Gastroesophageal sphincter (tissue), 4 donors: ENCODE data around the gene FAM161B. TPM values are rescaled to one million over a fixed set of nuclear protein-coding genes. Genes with fewer than 3 reads are reported as not detected.
A peak's percentile ranks its signal among the peaks of the same experiment; 100 is the strongest.

Experiments
- ATAC-seq: fragments of 150-250 bp; one replicate; pipeline ENCODE4 v1.9.1; 2016; ENCODE audit warnings: mild to moderate bottlenecking, moderate library complexity
- H3K27ac ChIP-seq, 4 donors: fragments of 200-600 bp; sonication (generic) in 3 of 4; 1 replicate in 3 of 4; 2 replicates in 1 of 4; pipeline ENCODE4 v1.5.1; 2016 to 2019
- H3K27me3 ChIP-seq: fragments of 200-600 bp; sonication (generic); one replicate; pipeline ENCODE4 v1.5.1; 2019
- H3K36me3 ChIP-seq, 2 donors: fragments of 200-600 bp; sonication (generic); one replicate each; pipeline ENCODE4 v1.5.1; 2019; ENCODE audit warnings: control low read depth in 1 of 2
- H3K4me1 ChIP-seq, 3 donors: fragments of 200-600 bp; sonication (generic); 1 replicate in 2 of 3; 2 replicates in 1 of 3; pipeline ENCODE4 v1.5.1; 2016 to 2019; ENCODE audit warnings: control low read depth in 2 of 3
- H3K4me3 ChIP-seq, 2 donors: fragments of 200-600 bp; sonication (generic); one replicate each; pipeline ENCODE4 v1.5.1; 2019; ENCODE audit warnings: mild to moderate bottlenecking in 1 of 2, moderate library complexity in 1 of 2
- H3K9me3 ChIP-seq, 3 donors: fragments of 200-600 bp; sonication (generic); one replicate each; pipeline ENCODE4 v1.5.1; 2017 to 2019; ENCODE audit warnings: control low read depth in 2 of 3
- EP300 ChIP-seq: sonication (generic); formaldehyde crosslinking; IDR thresholded peaks from one replicate; pipeline ENCODE4 v1.6.1; 2017; ENCODE audit warnings: antibody characterized with exemption, mild to moderate bottlenecking
- POLR2A ChIP-seq, 2 donors: fragments of 450-650 bp; IDR thresholded peaks; one replicate each; pipeline ENCODE4 v1.6.1; 2017; ENCODE audit warnings: antibody characterized with exemption in 2 of 2, mild to moderate bottlenecking in 2 of 2, moderate library complexity in 1 of 2
- POLR2AphosphoS5 ChIP-seq: sonication (generic); formaldehyde crosslinking; IDR thresholded peaks from one replicate; pipeline ENCODE4 v1.6.1; 2017; ENCODE audit warnings: antibody characterized with exemption
- WGBS, 2 donors: methylation state at CpG; one replicate each; pipeline ENCODE4 v1.1.5; 2018; ENCODE audit warnings: low coverage in 1 of 2; 5-methylcytosine and 5-hydroxymethylcytosine counted together
- total RNA-seq, 4 donors: library from RNA; depleted of rRNA; stranded (reverse); fragments of >200 nt; gene quantifications; one replicate each; pipeline ENCODE4 v1.1.0, GENCODE V29; 2016
- TF ChIP-seq, protein P1 (sequence below), 4 experiments: fragments of 200-600 bp in 2 of 4; fragments of 450-650 bp in 2 of 4; sonication (generic) in 1 of 4; IDR thresholded peaks; one replicate each; pipeline ENCODE4 v1.5.1; 2017 to 2019; ENCODE audit warnings: antibody characterized with exemption in 4 of 4, mild to moderate bottlenecking in 2 of 4, moderate library complexity in 2 of 4

The FAM161B gene
- total RNA-seq, 4 donors from 2014 or later, result 3.4 to 6.2 (median 4.0) TPM

DNA sequence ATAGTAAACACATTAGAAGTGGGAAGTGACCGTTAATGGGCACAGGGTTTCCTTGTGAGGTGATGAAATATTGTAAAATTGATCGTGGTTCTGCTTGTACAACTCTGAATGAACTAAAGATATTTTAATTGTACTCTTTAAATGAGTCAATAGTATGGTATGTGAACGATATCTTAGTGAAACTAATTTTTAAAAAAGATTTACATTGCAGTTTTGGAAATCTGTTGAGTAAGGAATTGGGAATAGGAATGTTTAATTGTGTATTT, 61.5 kb downstream of the FAM161B start:
- ATAC-seq, result no peak
- no peaks in the 10 kb centered on the region for H3K9me3 ChIP-seq
- 39 to 40% methylated on average over 3 of the region's 3 CpGs for WGBS, 2 donors
- no peak overlapping the region for H3K4me3 ChIP-seq
- H3K4me1 ChIP-seq, result peaks cover 0 to 49% (median 7%) of the 10 kb centered on the region in 3 donors
- TF ChIP-seq, protein P1, sequence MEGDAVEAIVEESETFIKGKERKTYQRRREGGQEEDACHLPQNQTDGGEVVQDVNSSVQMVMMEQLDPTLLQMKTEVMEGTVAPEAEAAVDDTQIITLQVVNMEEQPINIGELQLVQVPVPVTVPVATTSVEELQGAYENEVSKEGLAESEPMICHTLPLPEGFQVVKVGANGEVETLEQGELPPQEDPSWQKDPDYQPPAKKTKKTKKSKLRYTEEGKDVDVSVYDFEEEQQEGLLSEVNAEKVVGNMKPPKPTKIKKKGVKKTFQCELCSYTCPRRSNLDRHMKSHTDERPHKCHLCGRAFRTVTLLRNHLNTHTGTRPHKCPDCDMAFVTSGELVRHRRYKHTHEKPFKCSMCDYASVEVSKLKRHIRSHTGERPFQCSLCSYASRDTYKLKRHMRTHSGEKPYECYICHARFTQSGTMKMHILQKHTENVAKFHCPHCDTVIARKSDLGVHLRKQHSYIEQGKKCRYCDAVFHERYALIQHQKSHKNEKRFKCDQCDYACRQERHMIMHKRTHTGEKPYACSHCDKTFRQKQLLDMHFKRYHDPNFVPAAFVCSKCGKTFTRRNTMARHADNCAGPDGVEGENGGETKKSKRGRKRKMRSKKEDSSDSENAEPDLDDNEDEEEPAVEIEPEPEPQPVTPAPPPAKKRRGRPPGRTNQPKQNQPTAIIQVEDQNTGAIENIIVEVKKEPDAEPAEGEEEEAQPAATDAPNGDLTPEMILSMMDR (IDR thresholded peaks at IDR 0.05), result no peak
- no peak for TF ChIP-seq POLR2A (IDR thresholded peaks at IDR 0.05)
- no peak for TF ChIP-seq POLR2AphosphoS5
- no peak for TF ChIP-seq EP300
- peak overlapping the region in 1 of 4 donors; percentile 89 for H3K27ac ChIP-seq
- no peaks in the 10 kb centered on the region for H3K27me3 ChIP-seq
- peaks cover 0 to 8% of the 10 kb centered on the region in 2 donors for H3K36me3 ChIP-seq

DNA sequence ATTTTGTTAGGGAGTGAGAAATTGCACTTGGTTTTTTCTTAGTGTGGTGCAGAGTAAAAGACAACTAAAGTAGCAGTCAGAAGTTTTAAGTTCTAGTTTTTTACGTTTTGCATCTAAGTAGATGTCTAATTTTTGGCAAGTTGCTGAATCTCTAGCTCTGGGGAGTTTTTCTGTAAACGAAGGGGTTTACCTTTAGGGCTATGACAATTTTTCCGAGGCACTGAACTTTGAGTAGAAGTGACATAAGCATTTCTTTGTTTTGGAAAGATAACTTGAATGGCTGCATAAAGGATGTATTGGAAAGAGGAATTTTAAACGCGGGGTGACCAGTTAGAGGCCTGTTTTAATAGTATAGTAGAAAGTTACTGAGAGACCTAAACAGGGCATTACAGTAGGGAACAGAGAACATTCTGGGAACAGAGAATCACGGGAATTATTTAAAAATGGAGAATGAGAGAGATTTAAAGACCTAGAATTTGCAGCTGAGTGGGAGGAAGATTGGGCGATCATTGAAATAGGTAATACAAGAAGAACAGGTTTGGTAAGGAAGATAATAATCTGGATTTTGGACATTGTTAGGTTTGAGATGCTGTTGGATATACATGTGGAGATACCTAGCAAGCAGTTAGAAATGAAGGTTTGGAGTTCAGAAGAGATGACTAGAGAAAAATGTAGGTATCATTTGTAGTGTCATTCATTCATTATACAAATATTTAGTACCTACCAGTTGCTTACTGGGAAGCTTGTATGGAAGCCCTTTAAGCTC, 62.0 kb downstream of the FAM161B start:
- H3K27ac ChIP-seq, result peak overlapping the region in 3 of 4 donors; percentile 89 to 94 (median 94)
- ATAC-seq, result no peak
- no peaks in the 10 kb centered on the region for H3K27me3 ChIP-seq
- WGBS, 2 donors, result 18 to 34% methylated on average over 3 to 7 of the region's 7 CpGs
- peak overlapping the region; percentile 88 for H3K4me3 ChIP-seq
- peaks cover 0 to 49% (median 7%) of the 10 kb centered on the region in 3 donors for H3K4me1 ChIP-seq
- TF ChIP-seq POLR2A (IDR thresholded peaks at IDR 0.05) (no peak), EP300 (no peak), POLR2AphosphoS5 (no peak)
- TF ChIP-seq, protein P1 (IDR thresholded peaks at IDR 0.05), result no peak
- peaks cover 0 to 3% of the 10 kb centered on the region in 2 donors for H3K36me3 ChIP-seq
- no peaks in the 10 kb centered on the region for H3K9me3 ChIP-seq

GRCh38 chr14:73887318-73887616, 62.6 kb downstream of the FAM161B start:
- TF ChIP-seq POLR2AphosphoS5, result no peak
- no peak for TF ChIP-seq EP300
- TF ChIP-seq, protein P1 (IDR thresholded peaks at IDR 0.05), result no peak
- TF ChIP-seq POLR2A (IDR thresholded peaks at IDR 0.05), result no peak
- ATAC-seq, result no peak
- 0 to 2% methylated on average over 2 to 7 of the region's 7 CpGs for WGBS, 2 donors
- H3K27ac ChIP-seq, result peak overlapping the region; percentile 86 to 94 (median 92)
- no peaks in the 10 kb centered on the region for H3K27me3 ChIP-seq
- H3K36me3 ChIP-seq, result no peaks in the 10 kb centered on the region
- H3K9me3 ChIP-seq, result no peaks in the 10 kb centered on the region
- H3K4me3 ChIP-seq, result peak overlapping the region; percentile 88
- peaks cover 0 to 49% (median 7%) of the 10 kb centered on the region in 3 donors for H3K4me1 ChIP-seq

GRCh38 chr14:73886449-73887317, 63.2 kb downstream of the FAM161B start, which contains the start of gene ZNF410:
TSS of gene ZNF410 (plus strand) at chr14:73886859. CDS start at chr14:73892176, 5,317 bp downstream.
- Histone ChIP-seq H3K27ac (peak within 1 kb of the TSS; percentile 86 to 94 (median 92)), H3K36me3 (no peaks in the 10 kb centered on the region), H3K27me3 (no peaks in the 10 kb centered on the region), H3K4me3 (peak within 1 kb of the TSS; percentile 88), H3K4me1 (peaks cover 0 to 49% (median 7%) of the 10 kb centered on the region in 3 donors), H3K9me3 (no peaks in the 10 kb centered on the region)
- WGBS, 2 donors, result 0% methylated on average over 6 of the region's 65 CpGs; no CpG with 5 or more reads in 1 of the 2 donors
- peak; percentile 99 for ATAC-seq
- TF ChIP-seq EP300 (no peak), POLR2AphosphoS5 (peak; percentile 91), POLR2A (IDR thresholded peaks at IDR 0.05) (peak; percentile 64 to 65)
- TF ChIP-seq, protein P1 (IDR thresholded peaks at IDR 0.05), result peak in 1 of 4 experiments; percentile 1
